ENCODE data around the gene C5orf15. TPM values are rescaled to one million over a fixed set of nuclear protein-coding genes. Genes with fewer than 3 reads are reported as not detected.
"Not testable (repeated sequence)": the region's sequence is repeated elsewhere in the genome, so short reads cannot be mapped to it uniquely, and the experiment has no call there.

Gene C5orf15
- total RNA-seq, 1 donor from 2014 or later: 59.5 TPM

- no peak for DNase-seq (ENCODE audit: low spot score)
Measured at GRCh38 chr5:133938039-133938821, 30.2 kb downstream of the C5orf15 start.

DNA sequence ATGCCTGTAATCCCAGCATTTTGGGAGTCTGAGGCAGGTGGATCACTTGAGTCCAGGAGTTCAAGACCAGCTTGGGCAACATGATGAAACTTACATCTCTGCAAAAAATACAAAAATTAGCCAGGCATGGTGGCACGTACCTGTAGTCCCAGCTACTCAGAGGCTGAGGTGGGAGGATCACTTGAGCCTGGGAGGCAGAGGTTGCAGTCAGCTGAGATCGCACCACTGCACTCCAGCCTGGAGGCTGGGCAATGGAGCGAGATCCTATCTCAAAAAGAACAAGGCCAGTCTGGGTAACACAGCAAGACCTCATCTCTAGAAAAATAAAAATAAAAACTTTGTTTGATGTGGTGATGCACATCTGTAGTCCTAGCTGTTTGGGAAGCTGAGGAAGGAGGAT lies 30.8 kb downstream of the C5orf15 start:
- DNase-seq (ENCODE audit: low spot score): not testable (repeated sequence)

GRCh38 chr5:133936651-133937015 lies 31.8 kb downstream of the C5orf15 start:
- DNase-seq (ENCODE audit: low spot score): no peak

DNA sequence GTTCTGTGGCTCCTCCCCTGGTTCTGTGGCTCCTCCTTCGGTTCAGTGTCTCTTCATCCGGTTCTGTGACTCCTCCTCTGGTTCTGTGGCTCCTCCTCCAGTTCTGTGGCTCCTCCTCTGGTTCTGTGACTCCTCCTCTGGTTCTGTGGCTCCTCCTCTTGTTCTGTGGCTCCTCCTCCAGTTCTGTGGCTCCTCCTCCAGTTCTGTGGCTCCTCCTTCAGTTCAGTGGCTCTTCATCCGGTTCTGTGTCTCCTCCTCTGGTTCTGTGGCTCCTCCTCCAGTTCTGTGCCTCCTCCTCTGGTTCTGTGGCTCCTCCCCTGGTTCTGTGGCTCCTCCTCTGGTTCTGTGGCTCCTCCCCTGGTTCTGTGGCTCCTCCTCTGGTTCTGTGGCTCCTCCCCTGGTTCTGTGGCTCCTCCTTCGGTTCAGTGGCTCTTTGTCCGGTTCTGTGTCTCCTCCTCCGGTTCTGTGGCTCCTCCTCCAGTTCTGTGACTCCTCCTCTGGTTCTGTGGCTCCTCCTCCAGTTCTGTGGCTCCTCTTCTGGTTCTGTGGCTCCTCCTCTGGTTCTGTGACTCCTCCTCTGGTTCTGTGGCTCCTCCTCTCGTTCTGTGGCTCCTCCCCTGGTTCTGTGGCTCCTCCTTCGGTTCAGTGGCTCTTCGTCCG lies 32.3 kb downstream of the C5orf15 start:
- not testable (repeated sequence) for DNase-seq (ENCODE audit: low spot score)

GRCh38 chr5:133935667-133935940 lies 32.8 kb downstream of the C5orf15 start:
- no peak for DNase-seq (ENCODE audit: low spot score)

DNA sequence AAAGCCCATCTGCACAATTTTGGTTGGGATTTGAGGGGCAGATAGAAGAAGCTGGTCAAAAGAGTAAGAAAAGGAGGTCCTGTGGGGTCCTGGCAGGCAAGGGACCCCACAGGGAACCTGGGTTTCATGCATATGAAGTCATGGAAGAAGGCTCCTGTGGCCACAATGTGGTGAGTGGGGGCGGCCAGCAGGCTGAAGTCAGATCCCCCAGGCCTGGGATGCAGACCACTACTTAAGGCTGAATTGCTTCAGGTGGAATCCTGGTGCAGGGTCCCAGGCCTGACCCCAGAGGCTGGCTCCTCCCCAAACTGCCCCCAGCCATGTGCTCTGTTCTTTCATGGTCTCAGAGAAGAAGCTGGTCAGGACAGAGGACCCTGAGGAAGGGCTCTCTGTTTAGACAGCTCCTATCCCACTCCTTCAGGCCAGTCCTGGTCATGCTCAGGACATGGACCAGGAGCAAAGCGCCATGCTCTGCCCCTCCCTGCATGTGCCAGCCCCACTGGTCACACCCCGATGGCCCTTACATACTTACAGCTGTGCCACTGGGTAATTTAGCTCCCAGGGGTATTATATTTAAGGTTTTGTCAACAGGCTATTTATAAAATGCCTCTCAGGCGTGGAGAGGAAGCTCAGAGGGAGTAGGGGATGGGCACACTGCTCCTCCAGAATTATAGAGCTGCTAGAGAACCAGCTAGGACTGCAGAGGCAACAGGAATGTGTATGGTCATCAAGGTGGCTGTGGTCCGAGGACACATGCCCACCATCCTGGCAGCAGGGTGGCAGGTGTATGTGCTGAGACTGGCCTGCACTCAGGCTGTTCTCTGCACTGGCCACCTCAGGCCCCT lies 33.4 kb downstream of the C5orf15 start:
- no peak for DNase-seq (ENCODE audit: low spot score)

DNA sequence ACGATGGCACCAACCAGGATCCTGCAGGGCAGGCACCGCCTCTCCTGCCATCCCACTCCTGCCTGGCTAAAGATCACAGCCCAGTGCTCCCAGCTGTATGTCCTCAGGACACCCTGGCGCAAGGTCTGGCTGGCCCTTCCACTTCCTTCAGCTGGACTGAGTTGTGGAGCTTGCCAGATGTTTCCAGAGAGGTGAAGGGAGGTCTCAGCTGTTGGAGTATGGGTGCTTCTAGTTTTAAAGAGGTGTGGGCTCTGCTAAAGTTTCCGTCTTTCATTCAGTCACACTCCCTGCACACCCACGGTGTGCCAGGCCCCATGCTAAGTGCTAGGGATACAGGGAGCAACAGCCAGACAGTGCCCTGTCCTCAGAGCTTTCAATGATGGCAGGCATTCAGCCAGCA lies 34.1 kb downstream of the C5orf15 start:
- DNase-seq (ENCODE audit: low spot score): no peak

GRCh38 chr5:133933670-133934295 lies 34.6 kb downstream of the C5orf15 start:
- no peak for DNase-seq (ENCODE audit: low spot score)

DNA sequence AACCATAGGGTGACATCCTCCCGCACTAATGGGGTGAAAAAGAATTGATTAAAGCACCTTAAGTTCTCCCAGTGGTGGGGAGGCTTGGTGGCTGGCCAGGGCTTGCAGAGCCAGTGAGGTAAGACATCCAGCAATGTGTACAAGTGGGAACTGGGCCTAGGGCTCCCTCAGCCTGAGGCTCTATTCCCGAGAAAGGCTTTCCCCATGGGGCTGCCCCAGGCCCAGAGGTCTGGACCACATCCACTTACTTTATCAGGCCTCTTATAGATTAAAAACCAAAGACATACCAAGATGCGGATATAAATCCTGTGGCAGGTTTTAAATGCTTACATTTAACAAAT lies 35.3 kb downstream of the C5orf15 start:
- DNase-seq (ENCODE audit: low spot score): peak; percentile 58

- DNase-seq (ENCODE audit: low spot score): no peak
Measured at GRCh38 chr5:133932441-133933168, 35.8 kb downstream of the C5orf15 start.

DNA sequence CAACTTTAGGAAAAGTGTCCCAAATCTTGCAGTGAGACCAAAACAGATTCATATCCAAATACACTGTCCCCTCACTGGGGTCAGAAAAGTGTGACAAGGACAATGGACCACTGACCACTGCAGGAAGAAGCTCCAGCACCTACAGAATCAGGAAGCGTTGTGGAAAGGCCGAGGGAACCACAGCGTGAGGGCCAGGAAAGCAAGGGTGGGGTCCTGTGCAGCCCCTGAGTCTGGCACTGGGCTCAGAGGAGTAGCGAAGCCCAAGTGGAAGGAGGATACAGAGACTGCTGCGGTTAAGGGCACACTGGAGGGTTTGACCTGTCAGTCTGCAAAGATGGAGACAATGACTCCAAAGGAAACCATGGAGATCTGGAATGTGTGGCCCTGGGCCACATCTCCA lies 36.9 kb downstream of the C5orf15 start:
- no peak for DNase-seq (ENCODE audit: low spot score)

GRCh38 chr5:133930813-133931090 lies 37.7 kb downstream of the C5orf15 start:
- no peak for DNase-seq (ENCODE audit: low spot score)

DNA sequence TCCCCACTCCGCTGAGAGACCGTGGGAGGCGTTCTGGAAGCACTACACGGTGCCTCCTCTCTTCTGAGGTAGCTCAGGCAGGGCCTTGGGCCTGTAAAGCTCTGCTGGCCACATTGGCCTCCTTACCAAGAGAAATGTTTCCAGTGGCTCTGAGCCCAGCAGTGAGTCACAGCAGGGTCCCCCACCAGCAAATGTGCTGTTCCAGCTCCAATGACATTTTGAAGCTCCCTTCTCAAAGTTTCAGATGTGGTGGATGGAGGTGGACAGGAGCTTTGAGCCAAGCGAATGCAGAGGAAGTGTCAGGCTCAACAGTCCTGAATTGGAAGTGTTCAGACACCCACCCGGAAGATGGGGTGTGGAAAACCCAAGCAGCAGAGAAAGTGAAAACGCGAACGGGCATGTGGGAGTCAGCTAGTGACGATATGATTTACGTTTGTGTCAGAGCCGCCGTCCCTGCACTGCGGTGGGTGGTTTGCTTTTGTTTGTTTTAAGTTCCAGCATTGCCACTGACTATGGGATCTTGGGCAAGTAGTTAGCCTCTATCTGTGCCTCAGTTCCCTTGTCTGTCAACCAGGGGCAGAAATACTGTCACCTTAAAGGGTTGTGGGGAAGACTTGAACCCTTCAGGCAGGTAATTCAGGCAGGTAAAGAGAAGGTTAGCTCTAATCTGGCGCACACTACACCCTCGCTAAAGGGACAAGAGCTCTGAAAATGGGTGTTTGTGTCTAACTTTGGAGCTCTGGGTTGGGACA lies 38.2 kb downstream of the C5orf15 start:
- DNase-seq (ENCODE audit: low spot score): no peak

DNA sequence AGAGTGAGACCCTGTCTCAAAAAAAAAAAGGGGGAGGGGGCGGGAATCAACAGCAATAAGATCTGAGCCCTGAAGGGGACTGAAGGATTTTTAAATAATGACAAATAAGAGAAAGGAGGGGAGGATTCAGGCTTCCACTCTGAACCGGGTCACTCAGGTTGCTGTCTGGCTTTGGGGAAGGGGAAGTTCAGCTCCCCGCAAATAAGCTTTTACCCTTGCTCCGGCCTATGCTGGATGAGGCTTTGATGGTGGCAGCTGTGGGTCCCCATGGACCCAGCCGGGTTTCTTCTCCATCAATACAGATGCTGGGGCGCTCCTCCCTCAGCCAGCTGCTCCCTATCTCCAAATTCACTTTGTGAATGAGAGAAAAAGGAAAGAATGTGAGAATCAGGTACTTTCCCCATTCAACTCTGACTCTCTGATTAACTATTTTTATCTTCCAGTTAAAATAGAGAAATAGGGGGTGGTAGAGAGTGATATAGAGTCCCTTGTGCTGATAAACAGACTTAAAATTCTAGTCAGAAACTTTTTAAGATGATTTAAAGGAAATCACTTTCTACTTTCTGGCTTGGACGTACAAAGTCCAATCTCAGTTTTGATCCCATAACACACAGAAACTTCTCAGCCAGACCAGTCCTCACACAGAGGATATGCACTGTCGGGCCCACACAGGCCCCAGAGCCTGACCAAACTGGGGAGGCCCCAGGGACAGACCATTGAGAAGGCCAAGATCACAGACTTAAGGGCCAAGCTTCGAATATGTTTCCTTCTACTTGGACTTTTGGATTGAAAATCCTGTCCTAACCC lies 39.6 kb downstream of the C5orf15 start:
- DNase-seq (ENCODE audit: low spot score): no peak

DNA sequence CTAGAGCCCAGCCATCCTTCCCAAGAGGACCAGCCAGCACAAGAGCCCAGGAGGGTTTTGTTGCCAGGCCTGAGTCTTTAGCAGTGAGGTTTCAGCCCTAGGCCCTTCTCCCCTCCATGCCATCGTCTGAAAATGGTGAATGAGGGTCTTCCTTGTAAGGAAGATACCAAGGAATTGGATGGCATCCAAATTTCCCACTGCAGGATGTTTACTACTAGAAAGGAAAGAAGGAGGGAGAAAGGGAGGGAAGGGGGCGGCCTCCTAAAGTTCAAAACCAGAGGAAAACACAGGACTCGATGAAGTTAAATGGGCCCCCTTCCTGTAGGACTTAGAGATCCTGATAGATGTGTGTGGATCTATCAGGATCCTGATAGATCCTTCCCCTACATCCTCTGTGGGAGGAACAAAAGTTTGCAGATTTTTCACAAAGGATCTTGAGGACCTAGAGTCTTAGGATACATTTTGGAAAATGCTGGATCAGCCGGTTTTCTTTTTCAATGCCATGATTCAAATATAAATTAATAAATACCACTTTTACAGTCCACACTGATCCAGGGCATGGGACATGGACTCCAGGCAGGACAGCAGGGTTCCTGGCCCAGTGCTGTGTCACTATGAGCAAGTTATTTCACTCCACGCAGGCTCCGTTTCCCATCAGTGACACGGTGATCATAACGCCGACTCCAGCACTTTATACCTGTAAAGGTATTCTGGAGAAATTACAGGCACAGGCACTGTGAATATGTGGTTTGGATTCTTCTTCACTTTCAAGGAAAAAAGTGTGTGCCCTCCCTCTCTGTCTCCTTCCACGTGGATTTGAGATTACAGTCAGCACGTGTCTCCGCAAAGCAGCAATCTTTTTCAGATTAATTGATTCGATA lies 40.9 kb downstream of the C5orf15 start:
- no peak for DNase-seq (ENCODE audit: low spot score)

DNA sequence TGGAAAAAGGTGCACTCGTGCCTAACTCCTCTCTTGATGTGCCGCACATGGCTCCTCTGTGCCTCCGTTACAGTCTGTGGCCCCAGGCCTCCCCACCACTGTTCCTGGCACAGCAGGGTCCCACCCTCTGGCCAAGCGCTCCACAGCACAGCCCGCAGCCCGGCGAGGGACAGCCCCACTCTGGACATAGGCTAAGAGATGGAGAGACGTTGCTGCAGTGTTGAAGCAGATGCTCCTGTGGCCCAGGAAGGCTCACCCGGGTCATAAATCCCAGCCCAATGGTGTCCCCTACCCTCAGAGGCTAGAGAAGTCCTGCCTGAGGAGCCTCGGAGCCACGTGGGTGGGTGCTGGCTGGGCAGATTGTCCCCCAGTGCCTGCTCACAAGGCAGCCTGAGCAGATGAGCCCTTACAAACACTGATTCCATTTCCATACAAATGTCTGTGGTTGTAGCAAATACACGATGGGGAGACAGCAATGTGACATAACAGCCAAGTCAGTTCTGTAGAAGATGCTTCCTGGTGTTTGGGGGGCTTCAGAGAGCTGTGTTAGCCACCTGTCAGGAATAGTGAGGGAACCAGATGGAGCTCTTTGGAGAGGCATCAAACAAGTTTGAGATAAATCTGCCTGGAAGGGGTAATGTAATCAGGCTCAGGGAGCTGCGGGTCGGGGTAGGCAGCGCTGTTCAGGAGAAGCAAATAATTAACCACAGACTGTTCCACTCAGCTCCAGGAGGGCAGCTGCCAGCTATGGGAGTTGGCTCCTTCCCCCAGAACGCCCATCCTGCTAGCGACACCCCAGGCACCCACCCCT lies 41.7 kb downstream of the C5orf15 start:
- no peak for DNase-seq (ENCODE audit: low spot score)

- no peak for DNase-seq (ENCODE audit: low spot score)
Measured at GRCh38 chr5:133925866-133926488, 42.4 kb downstream of the C5orf15 start.

DNA sequence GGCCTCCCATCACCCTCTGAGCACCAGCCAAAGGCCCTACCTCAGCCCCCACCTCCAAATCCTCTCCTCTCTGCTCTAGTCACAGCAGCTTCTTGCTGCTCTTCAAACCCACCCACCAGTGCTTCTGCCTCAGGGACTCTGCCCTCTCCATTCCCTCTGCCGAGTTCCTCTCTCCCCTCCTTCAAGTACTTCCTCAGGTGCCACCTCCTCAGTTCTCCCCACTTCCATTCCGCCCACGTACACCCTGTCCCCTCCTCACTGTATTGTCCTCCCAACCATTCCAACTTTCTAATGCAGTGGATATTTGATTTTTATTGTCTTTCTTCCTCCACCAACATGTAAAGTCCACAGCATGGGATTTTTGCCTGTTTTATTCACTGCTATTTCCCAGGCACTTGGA lies 43.2 kb downstream of the C5orf15 start:
- no peak for DNase-seq (ENCODE audit: low spot score)

Data from umbilical cord (tissue), 2 donors.